ENCODE results near the gene ITPR1. TPM values are rescaled to one million over a fixed set of nuclear protein-coding genes. Genes with fewer than 3 reads are reported as not detected.

The ITPR1 gene
- total RNA-seq, 2 donors from 2014 or later: 254 to 283 TPM

DNA sequence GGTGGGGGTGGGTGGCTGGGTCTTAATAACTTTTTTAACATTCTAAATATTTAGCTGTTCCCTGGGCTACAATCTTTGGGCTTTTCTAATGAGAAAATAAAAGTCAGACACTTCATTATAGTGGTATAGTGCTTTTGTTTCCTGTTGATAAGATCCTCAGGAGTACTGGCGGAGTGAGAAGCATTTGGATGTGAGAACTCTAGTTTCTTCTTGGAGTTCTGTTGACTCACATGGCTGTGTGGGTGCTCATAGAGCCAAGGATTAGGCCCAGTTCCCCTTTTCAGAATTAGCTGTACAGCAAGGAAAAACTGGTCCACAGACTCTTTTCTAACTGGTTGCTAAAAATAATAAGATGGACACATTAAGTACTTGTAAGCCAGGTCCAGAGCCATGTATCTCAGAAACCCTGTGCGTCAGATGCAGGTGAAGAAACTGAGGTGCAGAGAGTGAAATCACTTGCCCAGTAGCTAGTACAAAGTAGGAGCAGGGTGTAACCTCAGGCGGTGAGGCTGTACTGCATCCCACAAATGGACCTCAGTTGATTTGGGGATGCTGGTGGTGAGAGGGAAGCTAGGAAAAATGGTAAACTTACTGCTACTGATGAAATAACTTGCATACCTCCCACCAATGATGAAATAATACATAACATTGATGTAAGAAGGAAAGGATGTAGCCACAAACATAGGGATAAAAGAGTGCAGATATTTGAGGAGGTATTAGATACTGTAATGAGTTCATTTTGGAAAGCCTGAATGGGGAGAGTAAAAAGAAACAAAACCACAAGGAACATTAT is 2.3 kb downstream of the ITPR1 start:
- Histone ChIP-seq H3K9me3 (no peaks in the 10 kb centered on the region), H3K4me3 (peak overlapping the region; percentile 82), H3K27me3 (replicated peaks; ENCODE audit: insufficient read depth) (no peaks in the 10 kb centered on the region), H3K36me3 (no peaks in the 10 kb centered on the region), H3K27ac (peak overlapping the region; percentile 56 to 90), H3K4me1 (ENCODE audit: control insufficient read depth in 1 of 2, low read depth in 2 of 2) (peaks cover 13 to 38% of the 10 kb centered on the region in 2 donors)
- DNase-seq (ENCODE audit: low spot score) (no peak), ATAC-seq (ENCODE audit: insufficient number of reproducible peaks, low FRiP score, low read depth) (no peak)
- no peak for TF ChIP-seq CTCF (IDR thresholded peaks at IDR 0.05)

- peak overlapping the region; percentile 9 to 90 for H3K27ac ChIP-seq
- ATAC-seq (ENCODE audit: insufficient number of reproducible peaks, low FRiP score, low read depth): no peak
- H3K4me3 ChIP-seq: peak overlapping the region; percentile 82
These were observed 2.9 kb downstream of the ITPR1 start for GRCh38 chr3:4496087-4496452.

GRCh38 chr3:4497005-4497692 is 4.0 kb downstream of the ITPR1 start:
- ATAC-seq (ENCODE audit: insufficient number of reproducible peaks, low FRiP score, low read depth) (no peak), DNase-seq (ENCODE audit: low spot score) (no peak)
- Histone ChIP-seq H3K27me3 (replicated peaks; ENCODE audit: insufficient read depth) (no peaks in the 10 kb centered on the region), H3K36me3 (peaks cover 8% of the 10 kb centered on the region), H3K4me1 (ENCODE audit: control insufficient read depth in 1 of 2, low read depth in 2 of 2) (peaks cover 13 to 23% of the 10 kb centered on the region in 2 donors), H3K4me3 (no peak overlapping the region), H3K9me3 (no peaks in the 10 kb centered on the region), H3K27ac (no peak overlapping the region)
- TF ChIP-seq CTCF (IDR thresholded peaks at IDR 0.05): no peak

More at GRCh38 chr3:4496087-4496452, 2.9 kb downstream of the ITPR1 start:
- Histone ChIP-seq H3K4me1 (ENCODE audit: control insufficient read depth in 1 of 2, low read depth in 2 of 2) (peaks cover 13 to 33% of the 10 kb centered on the region in 2 donors), H3K36me3 (no peaks in the 10 kb centered on the region), H3K27me3 (replicated peaks; ENCODE audit: insufficient read depth) (no peaks in the 10 kb centered on the region), H3K9me3 (no peaks in the 10 kb centered on the region)
- no peak for DNase-seq (ENCODE audit: low spot score)
- no peak for TF ChIP-seq CTCF (IDR thresholded peaks at IDR 0.05)

- Histone ChIP-seq H3K9me3 (no peaks in the 10 kb centered on the region), H3K36me3 (peaks cover 8% of the 10 kb centered on the region), H3K4me1 (ENCODE audit: control insufficient read depth in 1 of 2, low read depth in 2 of 2) (peaks cover 13 to 28% of the 10 kb centered on the region in 2 donors), H3K27me3 (replicated peaks; ENCODE audit: insufficient read depth) (no peaks in the 10 kb centered on the region), H3K27ac (no peak overlapping the region), H3K4me3 (no peak overlapping the region)
- DNase-seq (ENCODE audit: low spot score) (no peak), ATAC-seq (ENCODE audit: insufficient number of reproducible peaks, low FRiP score, low read depth) (no peak)
- no peak for TF ChIP-seq CTCF (IDR thresholded peaks at IDR 0.05)
These were observed 4.7 kb downstream of the ITPR1 start for GRCh38 chr3:4497843-4498324.

DNA sequence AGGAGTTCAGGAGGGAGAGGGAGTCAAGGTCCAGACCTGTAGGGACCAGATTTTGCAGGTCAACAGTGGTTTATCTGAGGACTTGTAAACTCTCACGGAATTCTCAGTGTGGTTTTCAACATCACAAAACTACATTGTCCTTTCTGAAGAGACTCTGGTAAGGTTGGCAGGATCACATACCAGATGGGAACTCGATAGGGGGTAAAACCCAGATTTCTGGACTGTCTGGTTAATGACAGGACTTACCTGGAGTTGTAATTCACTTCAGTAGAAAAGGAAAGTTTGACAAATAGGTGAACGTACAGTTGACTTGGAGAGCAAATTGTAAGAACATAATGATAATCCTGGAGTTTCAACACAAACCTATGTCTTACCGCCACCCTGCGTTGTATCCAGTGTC is 5.3 kb downstream of the ITPR1 start:
- DNase-seq (ENCODE audit: low spot score) (no peak), ATAC-seq (ENCODE audit: insufficient number of reproducible peaks, low FRiP score, low read depth) (no peak)
- Histone ChIP-seq H3K36me3 (peaks cover 8% of the 10 kb centered on the region), H3K4me1 (ENCODE audit: control insufficient read depth in 1 of 2, low read depth in 2 of 2) (peaks cover 13 to 34% of the 10 kb centered on the region in 2 donors), H3K4me3 (no peak overlapping the region), H3K9me3 (no peaks in the 10 kb centered on the region), H3K27ac (no peak overlapping the region), H3K27me3 (replicated peaks; ENCODE audit: insufficient read depth) (no peaks in the 10 kb centered on the region)
- TF ChIP-seq CTCF (IDR thresholded peaks at IDR 0.05): no peak

All from thoracic aorta (tissue), 2 donors.